A549 (cell line): ENCODE measurements around the gene MAF. TPM values are rescaled to one million over a fixed set of nuclear protein-coding genes. Genes with fewer than 3 reads are reported as not detected.

Experiments used
- ATAC-seq, 2 experiments: fragments of 200-7000 bp in 1 of 2; fragments of >200 bp in 1 of 2; cut with Nextera tagmentation in 1 of 2; cut with Tn5 transposase in 1 of 2; 3 replicates each; pipeline versions ENCODE4 v1.8.0 to v1.9.1; 2018 to 2020; ENCODE audit warnings: mild to moderate bottlenecking in 1 of 2, moderate library complexity in 1 of 2
- CTCF ChIA-PET: fragments of 300-600 bp; sonication (Branson Sonifier 250); formaldehyde crosslinking; extraction: SDS; loops from one replicate; lab custom pipeline; 2021; ENCODE audit warnings: antibody characterized with exemption, inconsistent platforms; lab: Yijun Ruan, JAX
- POLR2A ChIA-PET: fragments of 350-600 bp; formaldehyde crosslinking; extraction: SDS; loops from one replicate; lab custom pipeline; 2021; ENCODE audit warnings: antibody characterized with exemption, inconsistent platforms; lab: Yijun Ruan, JAX
- DNase-seq, 2 experiments: peaks; one replicate each; pipeline versions ENCODE4 v3.0.0 to v3.0.0-alpha.2; 2011 to 2016; ENCODE audit warnings: low read depth in 1 of 2, low spot score in 1 of 2
- FAIRE-seq: peaks from 2 replicates; lab custom pipeline; 2011; peaks lifted over from hg19 to GRCh38; lab: Jason Lieb, UNC
- H3K27ac ChIP-seq, 2 experiments: fragments of >200 bp; sonication (Bioruptor Twin); formaldehyde crosslinking; 3 replicates each; pipeline ENCODE4 v1.5.1; 2016 to 2017
- H3K4me1 ChIP-seq: fragments of >200 bp; sonication (Bioruptor Twin); formaldehyde crosslinking; 3 replicates; pipeline ENCODE4 v1.6.1; 2016
- H3K4me2 ChIP-seq: fragments of >200 bp; sonication (Bioruptor Twin); formaldehyde crosslinking; 3 replicates; pipeline ENCODE4 v1.6.1; 2016
- H3K4me3 ChIP-seq: fragments of >200 bp; sonication (Bioruptor Twin); formaldehyde crosslinking; 3 replicates; pipeline ENCODE4 v1.5.1; 2016
- H3K9me3 ChIP-seq: fragments of >200 bp; sonication (Bioruptor Twin); formaldehyde crosslinking; 3 replicates; pipeline ENCODE4 v1.6.1; 2016
- BHLHE40 ChIP-seq: IDR thresholded peaks from 2 replicates; pipeline ENCODE4 v1.6.1; 2012; ENCODE audit warnings: low read depth, low read length, inconsistent platforms
- CBX2 ChIP-seq: fragments of 200-600 bp; sonication (generic); IDR thresholded peaks from 2 replicates; pipeline ENCODE4 v1.6.1; 2016; ENCODE audit warnings: low read depth, mild to moderate bottlenecking, borderline replicate concordance
- CBX8 ChIP-seq: fragments of 200-600 bp; sonication (generic); IDR thresholded peaks from 2 replicates; pipeline ENCODE4 v1.6.1; 2016
- EP300 ChIP-seq, 2 experiments: fragments of >200 bp; sonication (Bioruptor Twin); formaldehyde crosslinking; IDR thresholded peaks; 2 replicates in 1 of 2; 3 replicates in 1 of 2; pipeline ENCODE4 v1.6.1; 2016 to 2017
- HDAC2 ChIP-seq: fragments of 200-600 bp; sonication (generic); IDR thresholded peaks from 2 replicates; pipeline ENCODE4 v1.6.1; 2016
- HOXA7 ChIP-seq: fragments of 250-450 bp; sonication (Bioruptor Pico); IDR thresholded peaks from 2 replicates; pipeline ENCODE4 v1.5.0; 2020; ENCODE audit warnings: mild to moderate bottlenecking, moderate library complexity
- HOXB13 ChIP-seq: fragments of 250-450 bp; sonication (Bioruptor Pico); IDR thresholded peaks from 2 replicates; pipeline ENCODE4 v1.5.0; 2020; ENCODE audit warnings: low read depth, mild to moderate bottlenecking, moderate library complexity
- HOXB5 ChIP-seq: fragments of 250-450 bp; sonication (Bioruptor Pico); IDR thresholded peaks from 2 replicates; pipeline ENCODE4 v1.5.0; 2020; ENCODE audit warnings: mild to moderate bottlenecking, moderate library complexity
- MAFK ChIP-seq: fragments of 450-650 bp; IDR thresholded peaks from 2 replicates; pipeline ENCODE4 v1.6.1; 2014; ENCODE audit not compliant: partially characterized antibody
- NFE2L2 ChIP-seq: fragments of 150-350 bp; conservative IDR thresholded peaks from 2 replicates; pipeline ENCODE4 v1.6.1; 2014; ENCODE audit warnings: low read length
- NPAS2 ChIP-seq: fragments of 250-450 bp; sonication (Bioruptor Pico); IDR thresholded peaks from 2 replicates; pipeline ENCODE4 v1.8.0; 2022; ENCODE audit warnings: mild to moderate bottlenecking, moderate library complexity, borderline replicate concordance
- RARB ChIP-seq: fragments of 250-450 bp; sonication (Bioruptor Pico); IDR thresholded peaks from 2 replicates; pipeline ENCODE4 v1.8.0; 2021; ENCODE audit warnings: mild to moderate bottlenecking, moderate library complexity
- RCOR1 ChIP-seq: fragments of 150-350 bp; IDR thresholded peaks from 2 replicates; pipeline ENCODE4 v1.6.1; 2014; ENCODE audit warnings: antibody characterized with exemption, low read length, low read depth
- RFX5 ChIP-seq: fragments of 450-650 bp; IDR thresholded peaks from 2 replicates; pipeline ENCODE4 v1.7.1; 2014; ENCODE audit warnings: antibody characterized with exemption, mild to moderate bottlenecking, moderate library complexity
- SMC3 ChIP-seq: fragments of >200 bp; sonication (Bioruptor Twin); formaldehyde crosslinking; IDR thresholded peaks from 3 replicates; pipeline ENCODE4 v1.6.1; 2018; ENCODE audit warnings: inconsistent platforms
- SREBF2 ChIP-seq: fragments of 450-650 bp; IDR thresholded peaks from 2 replicates; pipeline ENCODE4 v1.6.1; 2014; ENCODE audit warnings: mild to moderate bottlenecking, moderate library complexity
- TFCP2L1 ChIP-seq: fragments of 250-450 bp; sonication (Bioruptor Pico); IDR thresholded peaks from 2 replicates; pipeline ENCODE4 v1.5.0; 2021; ENCODE audit warnings: mild to moderate bottlenecking
- TP53 ChIP-seq: fragments of 250-450 bp; sonication (Bioruptor Pico); IDR thresholded peaks from 2 replicates; pipeline ENCODE4 v1.5.0; 2021; ENCODE audit warnings: mild to moderate bottlenecking, moderate library complexity
- ZFP36 ChIP-seq: fragments of 450-650 bp; IDR thresholded peaks from 2 replicates; pipeline ENCODE4 v1.6.1; 2014; ENCODE audit warnings: borderline replicate concordance; ENCODE audit not compliant: partially characterized antibody
- ZSCAN20 ChIP-seq: fragments of 250-450 bp; sonication (Bioruptor Pico); IDR thresholded peaks from 2 replicates; pipeline ENCODE4 v1.8.0; 2022; ENCODE audit warnings: mild to moderate bottlenecking, moderate library complexity
- WGBS: methylation state at CpG from one replicate; pipeline ENCODE4 v1.1.6; 2017; ENCODE audit errors: missing lambda C conversion rate; 5-methylcytosine and 5-hydroxymethylcytosine counted together
- polyA plus RNA-seq, 4 experiments: library from polyadenylated mRNA; depleted of rRNA in 3 of 4; stranded (reverse); fragments of >200 nt; fragmentation: RNase III in 1 of 4; extraction: RNeasy Plus Mini Kit Qiagen cat#74134 plus additional on column Dnase treatment in 1 of 4; gene quantifications; 2 replicates in 3 of 4; 3 replicates in 1 of 4; pipeline ENCODE4 v1.2.3, GENCODE V29; 2011 to 2017
- TF ChIP-seq, protein P1 (sequence below): fragments of >200 bp; sonication (Bioruptor Twin); formaldehyde crosslinking; IDR thresholded peaks from 3 replicates; pipeline ENCODE4 v1.6.1; 2016
- TF ChIP-seq, protein P2 (sequence below): fragments of 250-450 bp; sonication (Bioruptor Pico); IDR thresholded peaks from 2 replicates; pipeline ENCODE4 v1.5.0; 2021; ENCODE audit warnings: mild to moderate bottlenecking, moderate library complexity, borderline replicate concordance
- TF ChIP-seq, protein P3 (sequence below): IDR thresholded peaks from 2 replicates; pipeline ENCODE4 v1.6.1; 2012

The MAF gene
- polyA plus RNA-seq, 2 of the 4 experiments (the other 2 are of a cell fraction): 0.14 to 0.37 TPM

DNA sequence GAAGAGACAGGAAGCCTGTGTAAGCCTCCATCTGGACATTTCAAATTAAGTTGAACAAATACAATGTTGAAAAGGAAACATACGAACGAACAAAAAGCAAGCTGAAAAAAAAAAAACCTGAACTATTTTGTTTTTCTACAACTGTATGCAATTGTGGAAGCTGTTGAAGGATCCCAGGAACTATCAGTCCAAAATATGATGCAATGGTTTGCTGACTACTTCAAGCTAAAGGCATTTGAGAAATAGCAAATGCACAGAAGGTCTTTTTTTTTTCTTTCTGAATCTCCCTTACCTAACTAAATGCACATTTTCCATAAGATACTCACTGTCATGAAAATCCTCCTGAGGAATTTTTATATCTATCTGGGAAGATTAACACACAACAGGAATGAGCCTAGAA lies 40.2 kb downstream of the MAF start:
- no peak for TF ChIP-seq CBX2
- no peak for TF ChIP-seq MAFK
- TF ChIP-seq RARB (CRISPR knock-in tag): no peak
- no peak for TF ChIP-seq ZFP36
- TF ChIP-seq HOXB5 (CRISPR knock-in tag): no peak
- TF ChIP-seq, protein P1, sequence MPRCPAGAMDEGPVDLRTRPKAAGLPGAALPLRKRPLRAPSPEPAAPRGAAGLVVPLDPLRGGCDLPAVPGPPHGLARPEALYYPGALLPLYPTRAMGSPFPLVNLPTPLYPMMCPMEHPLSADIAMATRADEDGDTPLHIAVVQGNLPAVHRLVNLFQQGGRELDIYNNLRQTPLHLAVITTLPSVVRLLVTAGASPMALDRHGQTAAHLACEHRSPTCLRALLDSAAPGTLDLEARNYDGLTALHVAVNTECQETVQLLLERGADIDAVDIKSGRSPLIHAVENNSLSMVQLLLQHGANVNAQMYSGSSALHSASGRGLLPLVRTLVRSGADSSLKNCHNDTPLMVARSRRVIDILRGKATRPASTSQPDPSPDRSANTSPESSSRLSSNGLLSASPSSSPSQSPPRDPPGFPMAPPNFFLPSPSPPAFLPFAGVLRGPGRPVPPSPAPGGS: no peak
- TF ChIP-seq SREBF2: no peak
- TF ChIP-seq, protein P2, sequence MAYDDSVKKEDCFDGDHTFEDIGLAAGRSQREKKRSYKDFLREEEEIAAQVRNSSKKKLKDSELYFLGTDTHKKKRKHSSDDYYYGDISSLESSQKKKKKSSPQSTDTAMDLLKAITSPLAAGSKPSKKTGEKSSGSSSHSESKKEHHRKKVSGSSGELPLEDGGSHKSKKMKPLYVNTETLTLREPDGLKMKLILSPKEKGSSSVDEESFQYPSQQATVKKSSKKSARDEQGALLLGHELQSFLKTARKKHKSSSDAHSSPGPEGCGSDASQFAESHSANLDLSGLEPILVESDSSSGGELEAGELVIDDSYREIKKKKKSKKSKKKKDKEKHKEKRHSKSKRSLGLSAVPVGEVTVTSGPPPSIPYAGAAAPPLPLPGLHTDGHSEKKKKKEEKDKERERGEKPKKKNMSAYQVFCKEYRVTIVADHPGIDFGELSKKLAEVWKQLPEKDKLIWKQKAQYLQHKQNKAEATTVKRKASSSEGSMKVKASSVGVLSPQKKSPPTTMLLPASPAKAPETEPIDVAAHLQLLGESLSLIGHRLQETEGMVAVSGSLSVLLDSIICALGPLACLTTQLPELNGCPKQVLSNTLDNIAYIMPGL: no peak
- TF ChIP-seq NPAS2 (CRISPR knock-in tag): no peak
- TF ChIP-seq TP53: no peak
- TF ChIP-seq EP300 (IDR thresholded peaks at IDR 0.05): no peak
- no peak for TF ChIP-seq HDAC2
- TF ChIP-seq SMC3: no peak
- no peak for TF ChIP-seq RFX5
- Histone ChIP-seq H3K27ac (no peak overlapping the region), H3K4me1 (no peaks in the 10 kb centered on the region), H3K4me3 (no peak overlapping the region), H3K4me2 (no peak overlapping the region), H3K9me3 (no peaks in the 10 kb centered on the region)
- DNase-seq: no peak
- ChIA-PET POLR2A (interaction anchor here (0.7 kb wide), 1 partner anchor 876 kb away, joined by 3 read pairs; no protein-coding TSS in a partner anchor), CTCF (interaction anchor here (0.6 kb wide), 1 partner anchor 728 kb away, joined by 5 read pairs; no protein-coding TSS in a partner anchor)
- 30% methylated on average over 2 of the region's 2 CpGs for WGBS
- ATAC-seq: no peak
- FAIRE-seq: no peak

DNA sequence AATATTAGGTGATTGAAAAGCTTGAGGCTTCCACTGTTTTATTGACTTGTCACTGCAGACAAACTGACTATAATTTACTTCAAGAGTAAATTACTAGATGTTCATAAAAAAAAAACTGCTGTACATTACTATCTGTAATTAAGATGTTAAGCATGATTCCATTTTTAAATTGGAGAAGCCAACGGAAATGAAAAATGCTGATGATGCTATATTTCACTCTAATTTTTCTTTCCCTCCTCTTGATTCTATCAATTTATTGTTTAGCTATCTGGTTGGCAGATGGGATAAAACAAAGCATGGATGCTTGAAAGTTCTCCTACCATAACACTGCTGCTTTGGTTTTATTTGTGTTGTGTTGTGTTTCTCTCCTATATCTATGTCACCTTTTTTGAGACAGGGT lies 41.0 kb downstream of the MAF start:
- ATAC-seq (no peak), FAIRE-seq (no peak), DNase-seq (no peak)
- TF ChIP-seq RCOR1 (no peak), MAFK (peak; percentile 92)
- no peak overlapping the region for H3K4me3 ChIP-seq
- no peaks in the 10 kb centered on the region for H3K9me3 ChIP-seq
- H3K4me1 ChIP-seq: no peaks in the 10 kb centered on the region
- H3K4me2 ChIP-seq: no peak overlapping the region
- CTCF ChIA-PET: interaction anchor here (0.7 kb wide), 1 partner anchor 76 kb away, joined by 3 read pairs; no protein-coding TSS in a partner anchor
- WGBS: 55% methylated on average over 1 of the region's 1 CpG
- POLR2A ChIA-PET: no interaction called here
- H3K27ac ChIP-seq: no peak overlapping the region

DNA sequence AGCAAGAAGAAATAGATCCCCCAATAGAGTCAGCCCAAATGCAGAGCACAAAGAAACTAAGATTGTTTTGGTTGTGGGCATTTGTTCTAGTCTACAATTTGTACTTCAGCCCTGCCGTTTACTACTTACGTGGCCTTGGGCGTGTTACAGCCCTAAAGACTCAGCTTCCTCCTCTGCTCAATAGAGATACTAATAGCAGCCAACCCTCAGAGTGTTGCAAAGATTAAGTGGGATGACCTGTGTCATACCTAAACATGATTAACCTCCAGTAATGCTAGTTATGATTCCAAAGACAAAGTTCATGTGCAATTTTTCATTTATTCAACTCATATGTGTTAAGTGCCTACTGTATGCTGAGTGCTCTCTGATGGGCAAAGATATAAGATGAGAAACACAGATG lies 43.1 kb downstream of the MAF start:
- TF ChIP-seq, protein P3, sequence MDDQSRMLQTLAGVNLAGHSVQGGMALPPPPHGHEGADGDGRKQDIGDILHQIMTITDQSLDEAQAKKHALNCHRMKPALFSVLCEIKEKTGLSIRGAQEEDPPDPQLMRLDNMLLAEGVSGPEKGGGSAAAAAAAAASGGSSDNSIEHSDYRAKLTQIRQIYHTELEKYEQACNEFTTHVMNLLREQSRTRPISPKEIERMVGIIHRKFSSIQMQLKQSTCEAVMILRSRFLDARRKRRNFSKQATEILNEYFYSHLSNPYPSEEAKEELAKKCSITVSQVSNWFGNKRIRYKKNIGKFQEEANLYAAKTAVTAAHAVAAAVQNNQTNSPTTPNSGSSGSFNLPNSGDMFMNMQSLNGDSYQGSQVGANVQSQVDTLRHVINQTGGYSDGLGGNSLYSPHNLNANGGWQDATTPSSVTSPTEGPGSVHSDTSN: no peak
- TF ChIP-seq BHLHE40 (no peak), NFE2L2 (no peak), CBX8 (no peak), TFCP2L1 (CRISPR knock-in tag) (no peak), HOXA7 (no peak), HOXB13 (CRISPR knock-in tag) (no peak), SMC3 (no peak), RARB (CRISPR knock-in tag) (no peak), ZSCAN20 (CRISPR knock-in tag) (no peak), EP300 (IDR thresholded peaks at IDR 0.05) (no peak), HOXB5 (CRISPR knock-in tag) (no peak)
- TF ChIP-seq, protein P2: no peak
- H3K4me1 ChIP-seq: no peaks in the 10 kb centered on the region
- H3K4me2 ChIP-seq: no peak overlapping the region
- FAIRE-seq (no peak), DNase-seq (no peak), ATAC-seq (no peak)
- CTCF ChIA-PET: interaction anchor here (0.9 kb wide), 1 partner anchor 21 kb away, joined by 4 read pairs; no protein-coding TSS in a partner anchor
- no peak overlapping the region for H3K27ac ChIP-seq
- no peaks in the 10 kb centered on the region for H3K9me3 ChIP-seq
- no peak overlapping the region for H3K4me3 ChIP-seq
- 13% methylated on average over 3 of the region's 3 CpGs for WGBS
- POLR2A ChIA-PET: no interaction called here
